HepG2 (cell line): ENCODE measurements around the gene CORO7. TPM values are rescaled to one million over a fixed set of nuclear protein-coding genes. Genes with fewer than 3 reads are reported as not detected.

ENCODE experiments used
- ATAC-seq: fragments of 200-7000 bp; cut with Tn5 transposase; 3 replicates; pipeline ENCODE4 v1.9.1; 2020; ENCODE audit warnings: mild to moderate bottlenecking, moderate library complexity
- BruUV-seq: library from RNA; stranded (reverse); fragments of 400-500 nt; replicated peaks from 2 replicates; lab custom pipeline; 2021; lab: Mats Ljungman, UMichigan
- CTCF ChIA-PET: fragments of 300-600 bp; formaldehyde crosslinking; extraction: SDS; loops from one replicate; lab custom pipeline; 2021; ENCODE audit warnings: low total read pairs, inconsistent platforms, low intra/inter-chr PET ratio; lab: Yijun Ruan, JAX
- POLR2A ChIA-PET: fragments of 350-600 bp; sonication (Branson Sonifier 250); formaldehyde crosslinking; loops from one replicate; lab custom pipeline; 2020; ENCODE audit warnings: antibody characterized with exemption, inconsistent platforms; lab: Yijun Ruan, JAX
- DNase-seq: peaks from one replicate; pipeline ENCODE4 v3.0.0-alpha.2; 2015; ENCODE audit warnings: low spot score
- FAIRE-seq: peaks from 3 replicates; lab custom pipeline; 2011; peaks lifted over from hg19 to GRCh38; lab: Jason Lieb, UNC
- H2AFZ ChIP-seq: one replicate; pipeline ENCODE4 v1.6.1; 2011; ENCODE audit warnings: low read length, inconsistent platforms
- H3K27ac ChIP-seq: fragments of 300-600 bp; 3 replicates; pipeline ENCODE4 v1.8.0; 2011; ENCODE audit warnings: mixed run types, mild to moderate bottlenecking, mixed read lengths, low read length, inconsistent platforms; ENCODE audit not compliant: insufficient read depth; ENCODE audit errors: extremely low read length
- H3K27me3 ChIP-seq, 2 experiments: fragments of 200-600 bp in 1 of 2; 2 replicates in 1 of 2; 3 replicates in 1 of 2; pipeline versions ENCODE4 v1.6.0 to v1.8.0; 2011; ENCODE audit warnings: low read length in 2 of 2, mild to moderate bottlenecking in 2 of 2, moderate library complexity in 2 of 2, inconsistent platforms in 1 of 2; ENCODE audit not compliant: insufficient read depth in 2 of 2, control insufficient read depth in 1 of 2
- H3K36me3 ChIP-seq, 2 experiments: fragments of 200-600 bp in 1 of 2; replicated peaks in 1 of 2; 2 replicates in 1 of 2; 3 replicates in 1 of 2; pipeline versions ENCODE4 v1.5.1 to v1.8.0; 2011; ENCODE audit warnings: low read length in 2 of 2, inconsistent platforms in 1 of 2; ENCODE audit not compliant: insufficient read depth in 2 of 2, control insufficient read depth in 1 of 2
- H3K4me1 ChIP-seq: 2 replicates; pipeline ENCODE4 v1.5.1; 2012; ENCODE audit warnings: low read length, inconsistent platforms; ENCODE audit not compliant: insufficient read depth
- H3K4me2 ChIP-seq: 2 replicates; pipeline ENCODE4 v1.6.0; 2011; ENCODE audit warnings: low read depth, low read length, inconsistent platforms
- H3K4me3 ChIP-seq, 3 experiments: fragments of 200-600 bp in 1 of 3; sonication (generic), shearing (Covaris generic) in 1 of 3; replicated peaks in 1 of 3; 2 replicates each; pipeline ENCODE4 v1.5.1; 2011 to 2016; ENCODE audit warnings: low read length in 3 of 3, inconsistent platforms in 2 of 3, low read depth in 2 of 3, mild to moderate bottlenecking in 2 of 3, control low read depth in 1 of 3, mixed read lengths in 1 of 3; ENCODE audit not compliant: insufficient read depth in 1 of 3
- H3K79me2 ChIP-seq: one replicate; pipeline ENCODE4 v1.6.1; 2011; ENCODE audit warnings: low read length, inconsistent platforms; ENCODE audit not compliant: insufficient read depth
- H3K9ac ChIP-seq: 2 replicates; pipeline ENCODE4 v1.6.0; 2011; ENCODE audit warnings: mild to moderate bottlenecking, low read depth, low read length, inconsistent platforms; ENCODE audit not compliant: insufficient read depth
- H3K9me3 ChIP-seq: 2 replicates; pipeline ENCODE4 v1.5.1; 2012; ENCODE audit warnings: mild to moderate bottlenecking, low read length
- H4K20me1 ChIP-seq: 2 replicates; pipeline ENCODE4 v1.6.0; 2011; ENCODE audit warnings: inconsistent platforms, mild to moderate bottlenecking, low read length, moderate library complexity; ENCODE audit not compliant: insufficient read depth
- EED ChIP-seq: sonication (generic); formaldehyde crosslinking; IDR thresholded peaks from 2 replicates; pipeline ENCODE4 v1.5.0; 2020; ENCODE audit warnings: mild to moderate bottlenecking, missing genetic modification reagents
- GZF1 ChIP-seq: sonication (generic); formaldehyde crosslinking; IDR thresholded peaks from 2 replicates; pipeline ENCODE4 v1.5.1; 2020; ENCODE audit warnings: mild to moderate bottlenecking, missing genetic modification reagents
- HNRNPK ChIP-seq: fragments of 200-400 bp; formaldehyde crosslinking; IDR thresholded peaks from 2 replicates; pipeline ENCODE4 v1.6.1; 2018; ENCODE audit warnings: low read length, low read depth, moderate library complexity, mild to moderate bottlenecking; ENCODE audit not compliant: poor library complexity, severe bottlenecking
- MAX ChIP-seq: IDR thresholded peaks from 2 replicates; pipeline ENCODE4 v1.6.1; 2012; ENCODE audit warnings: inconsistent platforms
- NCOR1 ChIP-seq: fragments of 200-600 bp; sonication (generic); IDR thresholded peaks from 2 replicates; pipeline ENCODE4 v1.7.0; 2017; ENCODE audit warnings: antibody characterized with exemption, low read length, borderline replicate concordance
- NRL ChIP-seq: sonication (generic); formaldehyde crosslinking; IDR thresholded peaks from 2 replicates; pipeline ENCODE4 v1.5.0; 2020; ENCODE audit warnings: missing genetic modification reagents, mild to moderate bottlenecking, moderate library complexity, borderline replicate concordance
- SAP130 ChIP-seq: IDR thresholded peaks from 2 replicates; pipeline ENCODE4 v1.6.1; 2016; ENCODE audit warnings: low read depth
- SMAD1 ChIP-seq: sonication (generic); formaldehyde crosslinking; IDR thresholded peaks from 2 replicates; pipeline ENCODE4 v1.4.0; 2020; ENCODE audit warnings: missing genetic modification reagents, low read depth, mild to moderate bottlenecking, borderline replicate concordance
- SRF ChIP-seq: IDR thresholded peaks from 2 replicates; pipeline ENCODE4 v1.6.1; 2011; ENCODE audit warnings: mild to moderate bottlenecking, low read depth, low read length, moderate library complexity
- TEAD3 ChIP-seq: optimal IDR thresholded peaks from 2 replicates; pipeline ENCODE3; 2016; ENCODE audit warnings: borderline replicate concordance
- TFDP2 ChIP-seq: sonication (generic); formaldehyde crosslinking; IDR thresholded peaks from 2 replicates; pipeline ENCODE4 v1.4.0; 2020; ENCODE audit warnings: missing genetic modification reagents
- UBTF ChIP-seq: sonication (generic); formaldehyde crosslinking; IDR thresholded peaks from 2 replicates; pipeline ENCODE4 v1.4.0; 2020; ENCODE audit warnings: mild to moderate bottlenecking, missing genetic modification reagents
- ZFX ChIP-seq: sonication (generic); formaldehyde crosslinking; IDR thresholded peaks from 2 replicates; pipeline ENCODE4 v1.4.0; 2020; ENCODE audit warnings: mild to moderate bottlenecking, low read depth, missing genetic modification reagents, moderate library complexity
- ZNF10 ChIP-seq: sonication (generic); formaldehyde crosslinking; IDR thresholded peaks from 2 replicates; pipeline ENCODE4 v1.4.0; 2020; ENCODE audit warnings: mild to moderate bottlenecking, low read depth, missing genetic modification reagents, borderline replicate concordance
- ZNF274 ChIP-seq: sonication (generic); formaldehyde crosslinking; IDR thresholded peaks from 2 replicates; pipeline ENCODE4 v1.5.1; 2020; ENCODE audit warnings: mild to moderate bottlenecking, missing genetic modification reagents
- ZNF598 ChIP-seq: sonication (generic); formaldehyde crosslinking; IDR thresholded peaks from 2 replicates; pipeline ENCODE4 v1.5.1; 2020; ENCODE audit warnings: mild to moderate bottlenecking, missing genetic modification reagents, borderline replicate concordance
- ZNF770 ChIP-seq: sonication (generic); formaldehyde crosslinking; IDR thresholded peaks from 2 replicates; pipeline ENCODE4 v1.5.0; 2020; ENCODE audit warnings: mild to moderate bottlenecking, missing genetic modification reagents
- WGBS: methylation state at CpG from one replicate; pipeline ENCODE4 v1.1.6; 2017; ENCODE audit warnings: low lambda C conversion rate; 5-methylcytosine and 5-hydroxymethylcytosine counted together
- in situ Hi-C: cut with HindIII; loops from 2 replicates; pipeline ENCODE4 v1.10.0; 2017; ENCODE audit warnings: low pct_unique_long_range_greater_than_20kb; ENCODE audit not compliant: extremely low pct_ligation_motif_present
- intact Hi-C: fragments of 100-400 bp; cut with micrococcal nuclease; formaldehyde crosslinking; loops from one replicate; pipeline ENCODE4 v1.10.0; 2022; ENCODE audit not compliant: unreplicated experiment
- polyA plus RNA-seq, 8 experiments: library from polyadenylated mRNA; depleted of rRNA in 3 of 8; stranded (reverse) in 7 of 8; unstranded in 1 of 8; fragments of >200 nt; fragmentation: Illumina TruSeq in 4 of 8; extraction: Trizol in 4 of 8; gene quantifications; 2 replicates each; pipeline versions ENCODE4 v1.2.1 to v1.2.3, GENCODE V29; 2011 to 2016; ENCODE audit warnings: low read depth in 4 of 8, missing spikeins in 1 of 8, mixed read lengths in 1 of 8; ENCODE audit not compliant: insufficient read depth in 1 of 8
- total RNA-seq, 5 experiments: library from RNA; depleted of rRNA; stranded (reverse); fragments of >200 nt; fragmentation: Illumina TruSeq; extraction: Trizol; gene quantifications; 2 replicates each; pipeline ENCODE4 v1.2.3, GENCODE V29; 2016; ENCODE audit warnings: low read depth in 1 of 5

The CORO7 gene
- total and polyA plus RNA-seq, 2 of the 13 experiments (the other 11 are each of a cell fraction or from before 2014, with no cell fraction given), result 9.9 to 14.3 TPM

GRCh38 chr16:4373909-4374742, 42.3 kb downstream of the CORO7 start:
- Histone ChIP-seq H3K36me3 (peaks cover 0 to 2% of the 10 kb centered on the region in 2 experiments; a peak in 1 of 5 replicates), H3K79me2 (peaks cover 50% of the 10 kb centered on the region), H3K4me1 (peaks cover 86% of the 10 kb centered on the region), H4K20me1 (peaks cover 37% of the 10 kb centered on the region), H3K4me3 (peak overlapping the region; percentile 76 to 92 (median 82); a peak in 5 of 6 replicates), H3K27me3 (no peaks in the 10 kb centered on the region), H3K9me3 (no peaks in the 10 kb centered on the region), H3K27ac (peak overlapping the region; percentile 83), H3K4me2 (peak overlapping the region; percentile 86), H3K9ac (peak overlapping the region; percentile 42; the same call in 1 of the 2 replicates), H2AFZ (no peak overlapping the region)
- DNase-seq, result no peak
- ATAC-seq, result no peak
- TSS peak; percentile 3 for BruUV-seq
- intact Hi-C loops (loop anchor here (2.0 kb wide), 1 partner anchor 15 kb away; no protein-coding TSS in a partner anchor), in situ Hi-C loops (no loop called here)
- ChIA-PET CTCF (interaction anchor here (1.3 kb wide), 1 partner anchor 28 kb away, joined by 3 read pairs; no protein-coding TSS in a partner anchor), POLR2A (interaction anchor here (1.0 to 2.3 kb wide), 10 partner anchors 8 to 493 kb away, joined by 3 to 21 read pairs (median 6); partner anchors contain the start of genes CREBBP and PAM16)
- no peak for FAIRE-seq
- 24% methylated on average over 22 of the region's 30 CpGs for WGBS
- TF ChIP-seq SAP130 (CRISPR knock-in tag), result 0 out of 2 replicates have a peak, but pooled peaks have one; percentile 9
- TF ChIP-seq ZNF274 (CRISPR knock-in tag), result peak; percentile 31; the same call in 1 of the 2 replicates
- no peak for TF ChIP-seq EED
- 0 out of 2 replicates have a peak, but pooled peaks have one; percentile 31 for TF ChIP-seq MAX
- peak; percentile 87 for TF ChIP-seq ZNF770 (CRISPR knock-in tag)
- no peak for TF ChIP-seq SMAD1 (CRISPR knock-in tag)
- no peak for TF ChIP-seq ZNF10 (CRISPR knock-in tag)
- TF ChIP-seq GZF1 (CRISPR knock-in tag), result no peak
- TF ChIP-seq HNRNPK, result peak; percentile 1
- TF ChIP-seq UBTF, result 0 out of 2 replicates have a peak, but pooled peaks have one; percentile 11
- no peak for TF ChIP-seq NRL
- 0 out of 2 replicates have a peak, but pooled peaks have one; percentile 7 for TF ChIP-seq ZFX (CRISPR knock-in tag)
- TF ChIP-seq SRF, result no peak
- TF ChIP-seq ZNF598 (CRISPR knock-in tag), result 0 out of 2 replicates have a peak, but pooled peaks have one; percentile 31
- TF ChIP-seq TEAD3 (CRISPR knock-in tag), result peak; percentile 11
- no peak for TF ChIP-seq TFDP2
- TF ChIP-seq NCOR1, result no peak
